ENCODE data around the gene ADAM12.
"Not testable (repeated sequence)": the region's sequence is repeated elsewhere in the genome, so short reads cannot be mapped to it uniquely, and the experiment has no call there.

ADAM12 gene

GRCh38 chr10:126349676-126350075, 38.6 kb downstream of the ADAM12 start:
- H3K4me3 ChIP-seq (ENCODE audit: low read depth, low read length) = no peak overlapping the region
- DNase-seq (ENCODE audit: low read depth) = no peak
- in situ Hi-C loops (cut with HindIII; ENCODE audit: low sequenced_read_pairs) = no loop called here
- TF ChIP-seq CTCF (IDR thresholded peaks at IDR 0.05; ENCODE audit: low read depth, low read length, missing control alignments) = no peak

- in situ Hi-C loops (cut with HindIII; ENCODE audit: low sequenced_read_pairs) = no loop called here
- H3K4me3 ChIP-seq (ENCODE audit: low read depth, low read length) = no peak overlapping the region
- TF ChIP-seq CTCF (IDR thresholded peaks at IDR 0.05; ENCODE audit: low read depth, low read length, missing control alignments) = no peak
- no peak for DNase-seq (ENCODE audit: low read depth)
These were observed 39.2 kb downstream of the ADAM12 start for GRCh38 chr10:126349101-126349500.

- H3K4me3 ChIP-seq (ENCODE audit: low read depth, low read length); in situ Hi-C loops (cut with HindIII; ENCODE audit: low sequenced_read_pairs); DNase-seq (ENCODE audit: low read depth): not testable (repeated sequence)
These were observed 44.8 kb downstream of the ADAM12 start for GRCh38 chr10:126343496-126343895.

- no peak overlapping the region for H3K4me3 ChIP-seq (ENCODE audit: low read depth, low read length)
- no peak for TF ChIP-seq CTCF (IDR thresholded peaks at IDR 0.05; ENCODE audit: low read depth, low read length, missing control alignments)
- no peak for DNase-seq (ENCODE audit: low read depth)
- in situ Hi-C loops (cut with HindIII; ENCODE audit: low sequenced_read_pairs) = no loop called here
These were observed 45.6 kb downstream of the ADAM12 start for GRCh38 chr10:126342680-126343079.

GRCh38 chr10:126341491-126341890, 46.8 kb downstream of the ADAM12 start:
- TF ChIP-seq CTCF (IDR thresholded peaks at IDR 0.05; ENCODE audit: low read depth, low read length, missing control alignments) = no peak
- no peak for DNase-seq (ENCODE audit: low read depth)
- H3K4me3 ChIP-seq (ENCODE audit: low read depth, low read length) = no peak overlapping the region
- in situ Hi-C loops (cut with HindIII; ENCODE audit: low sequenced_read_pairs) = no loop called here

- H3K4me3 ChIP-seq (ENCODE audit: low read depth, low read length) = no peak overlapping the region
- in situ Hi-C loops (cut with HindIII; ENCODE audit: low sequenced_read_pairs) = no loop called here
- no peak for DNase-seq (ENCODE audit: low read depth)
- TF ChIP-seq CTCF (IDR thresholded peaks at IDR 0.05; ENCODE audit: low read depth, low read length, missing control alignments) = no peak
These were observed 50.9 kb downstream of the ADAM12 start for GRCh38 chr10:126337251-126337810.

- H3K4me3 ChIP-seq (ENCODE audit: low read depth, low read length) = no peak overlapping the region
- in situ Hi-C loops (cut with HindIII; ENCODE audit: low sequenced_read_pairs) = no loop called here
- no peak for TF ChIP-seq CTCF (IDR thresholded peaks at IDR 0.05; ENCODE audit: low read depth, low read length, missing control alignments)
- no peak for DNase-seq (ENCODE audit: low read depth)
These were observed 51.5 kb downstream of the ADAM12 start for GRCh38 chr10:126336801-126337200.
